Pancreas (tissue), 10 donors: ENCODE data around the gene MLXIP. TPM values are rescaled to one million over a fixed set of nuclear protein-coding genes. Genes with fewer than 3 reads are reported as not detected.

Experiments used
- ATAC-seq, 4 donors: fragments of 200-7000 bp; cut with Tn5 transposase; one replicate each; pipeline versions ENCODE4 v1.8.0 to v1.9.1; 2020; ENCODE audit warnings: mild to moderate bottlenecking in 4 of 4, moderate library complexity in 4 of 4
- DNase-seq, 6 donors: peaks; one replicate each; pipeline ENCODE4 v3.0.0-alpha.2; 2020
- FAIRE-seq: peaks from 2 replicates; lab custom pipeline; 2012; peaks lifted over from hg19 to GRCh38; lab: Jason Lieb, UNC
- H3K27ac ChIP-seq, 4 donors: fragments of 200-600 bp; sonication (generic); 1 replicate in 3 of 4; 2 replicates in 1 of 4; pipeline versions ENCODE4 v1.5.0 to v1.8.0; 2020
- H3K27me3 ChIP-seq, 4 donors: fragments of 200-600 bp; one replicate each; pipeline ENCODE4 v1.8.0; 2021
- H3K36me3 ChIP-seq, 3 donors: fragments of 200-600 bp; sonication (generic) in 1 of 3; one replicate each; pipeline versions ENCODE4 v1.5.0 to v1.8.0; 2020 to 2021
- H3K4me1 ChIP-seq, 3 donors: fragments of 200-600 bp; one replicate each; pipeline ENCODE4 v1.8.0; 2021
- H3K4me3 ChIP-seq, 4 donors: fragments of 200-600 bp; sonication (generic) in 2 of 4; one replicate each; pipeline versions ENCODE4 v1.5.0 to v1.8.0; 2020 to 2021
- H3K9me3 ChIP-seq, 4 donors: fragments of 200-600 bp; one replicate each; pipeline ENCODE4 v1.8.0; 2021
- CTCF ChIP-seq, 4 donors: fragments of 200-600 bp; sonication (generic) in 3 of 4; IDR thresholded peaks; one replicate each; pipeline versions ENCODE4 v1.5.0 to v1.8.0; 2021; ENCODE audit warnings: antibody characterized with exemption in 4 of 4
- WGBS, 2 donors: extraction: QIAGEN DNeasy Blood & Tissue Kit; methylation state at CpG; one replicate each; pipeline ENCODE4 v1.1.7; 2013; 5-methylcytosine and 5-hydroxymethylcytosine counted together
- intact Hi-C, 3 donors: fragments of 100-400 bp; cut with DNase I; formaldehyde crosslinking; loops; one replicate each; pipeline versions ENCODE4 v1.11.1 to v1.14.2; 2022
- polyA plus RNA-seq, 2 donors: library from polyadenylated mRNA; stranded (reverse); fragments of 200-250 nt; gene quantifications; one replicate each; pipeline ENCODE4 v1.2.3, GENCODE V29; 2013
- total RNA-seq, 6 donors: library from RNA; stranded (reverse); fragmentation: NEBNext Ultra II Directional in 4 of 6; extraction: Animal tissue kit (Norgen Biotek cat#: 25700) in 4 of 6; gene quantifications; one replicate each; pipeline versions ENCODE4 v1.2.1 to v1.2.4, GENCODE V29; 2021 to 2023
- donor health status: healthy with polysubstance abuse.
- donor health status: DM: no; HTN: no; CAD: no; lungs with moderate emphysema.
- donor health status: DM: no; HTN: no; CAD: no.
- donor health status: control.
- donor health status: control.
- donor health status: Bipolar disorder and iron deficiency.
- donor health status: DM: yes; HTN: yes; CAD: no.
- donor health status: DM: no; HTN: no; CAD: no.
- donor health status: DM: no; HTN: no; CAD: no.
- donor health status: DM: yes; HTN: yes; CAD: no.

Gene MLXIP
- total and polyA plus RNA-seq, 8 donors: 35.4 to 90.1 (median 55.5) TPM

GRCh38 chr12:122145505-122146330 lies 67.2 kb downstream of the MLXIP start:
- no peaks in the 10 kb centered on the region for H3K4me1 ChIP-seq
- no peak overlapping the region for H3K4me3 ChIP-seq
- FAIRE-seq (no peak), ATAC-seq (no peak), DNase-seq (no peak)
- no peaks in the 10 kb centered on the region for H3K27me3 ChIP-seq
- TF ChIP-seq CTCF (IDR thresholded peaks at IDR 0.05): no peak
- no peaks in the 10 kb centered on the region for H3K9me3 ChIP-seq
- no peak overlapping the region for H3K27ac ChIP-seq
- peaks cover 6 to 27% (median 23%) of the 10 kb centered on the region in 3 donors for H3K36me3 ChIP-seq
- intact Hi-C loops: no loop called here
- WGBS, 2 donors: 87 to 89% methylated on average over 23 of the region's 23 CpGs

- Histone ChIP-seq H3K4me3 (no peak overlapping the region), H3K27me3 (no peaks in the 10 kb centered on the region), H3K36me3 (peaks cover 0 to 7% (median 5%) of the 10 kb centered on the region in 3 donors), H3K4me1 (no peaks in the 10 kb centered on the region), H3K27ac (no peak overlapping the region), H3K9me3 (no peaks in the 10 kb centered on the region)
- ATAC-seq (peak in 1 of 4 donors; percentile 11), DNase-seq (no peak), FAIRE-seq (no peak)
- no peak for TF ChIP-seq CTCF (IDR thresholded peaks at IDR 0.05)
- intact Hi-C loops: no loop called here
- WGBS, 2 donors: 78 to 81% methylated on average over 20 to 21 of the region's 21 CpGs
Observed at GRCh38 chr12:122147514-122148290, 69.1 kb downstream of the MLXIP start.

DNA sequence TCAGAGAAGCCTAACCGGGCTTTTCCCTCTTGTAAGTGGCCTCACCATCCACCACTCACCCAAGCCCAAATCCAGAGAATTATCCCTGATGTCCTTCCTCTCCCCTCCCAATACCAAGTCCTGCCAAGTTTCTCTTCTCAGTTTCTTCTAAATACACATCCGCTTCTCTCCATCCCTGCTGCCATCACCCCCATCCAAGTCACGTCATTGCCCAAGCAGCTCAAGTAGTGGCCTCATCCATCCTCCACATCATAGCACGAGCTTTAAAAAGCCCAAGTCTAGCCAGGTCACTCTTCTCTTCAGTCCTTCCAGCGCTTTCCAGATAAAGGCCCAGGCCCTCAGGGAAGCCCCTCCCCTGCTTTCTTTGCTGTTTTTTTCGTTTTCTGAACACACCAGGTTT lies 70.1 kb downstream of the MLXIP start:
- H3K4me3 ChIP-seq: no peak overlapping the region
- 47 to 54% methylated on average over 6 of the region's 6 CpGs for WGBS, 2 donors
- H3K36me3 ChIP-seq: no peaks in the 10 kb centered on the region
- H3K27me3 ChIP-seq: no peaks in the 10 kb centered on the region
- intact Hi-C loops: no loop called here
- no peak overlapping the region for H3K27ac ChIP-seq
- no peaks in the 10 kb centered on the region for H3K9me3 ChIP-seq
- DNase-seq (no peak), FAIRE-seq (no peak), ATAC-seq (peak in 1 of 4 donors; percentile 3)
- TF ChIP-seq CTCF (IDR thresholded peaks at IDR 0.05): no peak
- H3K4me1 ChIP-seq: no peaks in the 10 kb centered on the region

GRCh38 chr12:122150127-122150681 lies 71.6 kb downstream of the MLXIP start:
- no peaks in the 10 kb centered on the region for H3K36me3 ChIP-seq
- intact Hi-C loops: no loop called here
- FAIRE-seq: no peak
- ATAC-seq: no peak
- H3K9me3 ChIP-seq: no peaks in the 10 kb centered on the region
- DNase-seq: no peak
- H3K4me1 ChIP-seq: no peaks in the 10 kb centered on the region
- WGBS, 2 donors: 67 to 74% methylated on average over 8 of the region's 8 CpGs
- no peaks in the 10 kb centered on the region for H3K27me3 ChIP-seq
- no peak for TF ChIP-seq CTCF (IDR thresholded peaks at IDR 0.05)
- no peak overlapping the region for H3K4me3 ChIP-seq
- H3K27ac ChIP-seq: no peak overlapping the region
